HK-2 (cell line): ENCODE measurements around the gene HACE1.
"Not testable (repeated sequence)": the region's sequence is repeated elsewhere in the genome, so short reads cannot be mapped to it uniquely, and the experiment has no call there.

Experiments
- DNase-seq: peaks from one replicate; pipeline ENCODE4 v3.0.0-alpha.2; 2018; ENCODE audit not compliant: unreplicated experiment

The HACE1 gene

DNA sequence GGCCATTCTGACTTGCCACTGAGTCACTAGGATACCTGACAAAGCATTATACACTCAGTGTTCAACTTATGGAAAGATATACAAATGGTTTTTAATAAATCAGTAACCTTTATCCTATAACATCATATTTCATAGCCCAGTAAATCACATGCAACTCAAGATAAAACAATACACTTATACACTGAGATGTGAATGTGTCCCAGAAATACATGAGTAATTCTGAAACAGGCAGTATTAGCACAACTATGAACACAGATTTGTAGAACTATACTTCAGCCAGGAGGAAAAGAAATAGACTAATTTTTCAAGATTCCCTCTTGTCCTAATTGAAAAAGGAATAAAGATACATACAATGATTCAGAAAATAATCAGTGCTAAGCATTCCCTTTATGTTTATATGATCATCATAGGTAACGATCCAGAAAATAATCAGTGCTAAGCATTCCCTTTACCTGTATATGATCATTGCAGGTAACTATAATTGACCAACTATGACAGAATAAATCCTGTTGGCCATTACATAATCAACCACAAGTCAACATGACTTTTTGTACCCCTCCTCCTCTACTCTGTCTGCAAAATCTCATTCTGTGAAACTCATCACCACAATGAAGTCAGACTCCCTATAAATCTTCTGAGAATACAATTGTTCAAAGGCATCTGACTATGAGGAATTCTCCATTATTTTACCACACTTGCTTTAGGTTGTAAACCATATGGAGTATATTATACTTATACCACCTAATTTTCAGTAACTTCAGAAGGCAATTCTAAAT lies 30.3 kb downstream of the HACE1 start:
- DNase-seq: no peak

- DNase-seq: no peak
Measured at GRCh38 chr6:104828478-104828877, 31.2 kb downstream of the HACE1 start.

DNA sequence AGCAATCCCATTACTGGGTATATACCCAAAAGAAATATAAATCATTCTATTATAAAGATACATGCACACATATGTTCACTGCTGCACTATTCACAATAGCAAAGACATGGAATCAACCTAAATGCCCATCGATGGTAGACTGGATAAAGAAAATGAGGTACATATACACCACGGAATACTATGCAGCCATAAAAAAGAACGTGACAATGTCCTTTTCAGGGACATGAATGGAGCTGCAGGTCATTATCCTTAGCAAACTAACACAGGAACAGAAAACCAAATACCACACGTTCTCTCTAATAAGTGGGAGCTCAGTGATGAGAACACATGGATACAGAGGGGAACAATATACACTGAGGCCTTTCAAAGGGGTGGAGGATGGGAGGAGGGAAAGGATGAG lies 38.9 kb downstream of the HACE1 start:
- not testable (repeated sequence) for DNase-seq

DNA sequence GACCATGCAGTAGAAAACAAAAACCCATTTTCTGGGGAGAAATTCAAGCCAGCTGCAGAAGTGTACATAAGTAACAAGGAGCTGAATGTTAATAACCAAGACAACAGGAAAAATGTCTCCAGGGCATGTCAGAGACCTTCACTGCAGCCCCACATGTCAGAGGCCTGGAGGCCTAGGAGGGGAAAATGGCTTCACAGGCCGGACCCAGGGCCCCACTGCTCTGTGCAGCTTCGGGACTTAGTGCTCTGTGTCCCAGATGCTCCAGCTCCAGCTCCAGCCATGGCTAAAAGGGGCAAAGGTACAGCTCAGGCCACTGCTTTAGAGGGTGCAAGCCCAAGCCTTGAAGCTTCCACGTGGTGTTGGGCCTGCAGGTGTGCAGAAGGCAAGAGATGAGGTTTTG lies 43.6 kb downstream of the HACE1 start:
- DNase-seq: no peak

DNA sequence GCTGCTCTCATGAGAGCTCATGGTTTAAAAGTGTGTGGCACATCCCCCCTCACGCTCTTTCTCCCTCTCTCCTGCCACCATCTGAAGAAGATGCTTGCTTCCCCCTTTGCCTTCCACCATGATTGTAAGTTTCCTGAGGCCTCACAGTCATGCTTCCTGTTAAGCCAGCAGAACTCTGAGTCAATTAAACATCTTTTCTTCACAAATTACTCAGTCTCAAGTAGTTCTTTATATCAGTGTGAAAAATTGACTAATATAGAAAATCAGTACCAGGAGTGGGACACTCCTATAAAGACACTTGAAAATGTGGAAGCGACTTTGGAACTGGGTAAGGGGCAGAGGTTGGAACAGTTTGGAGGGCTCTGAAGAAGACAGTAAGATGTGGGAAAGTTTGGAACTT lies 45.0 kb downstream of the HACE1 start:
- DNase-seq: no peak

DNA sequence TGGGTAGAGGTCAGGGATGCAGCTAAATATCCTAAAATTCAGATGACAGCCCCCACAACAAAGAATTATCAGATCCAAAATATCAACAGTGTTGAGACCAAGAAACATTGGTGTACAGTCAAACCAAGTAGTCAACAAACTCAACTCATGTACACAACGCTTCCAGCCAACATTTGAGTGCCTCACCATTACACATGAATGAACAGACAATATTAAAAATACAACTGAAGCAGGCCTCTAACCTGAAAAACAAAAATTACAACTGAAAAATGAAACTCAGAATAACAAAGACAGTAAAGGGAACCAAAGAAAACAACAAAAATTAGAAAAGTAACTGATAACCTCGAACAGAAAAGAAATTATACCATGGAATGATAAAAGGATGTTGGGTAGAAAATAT lies 46.2 kb downstream of the HACE1 start:
- no peak for DNase-seq

DNA sequence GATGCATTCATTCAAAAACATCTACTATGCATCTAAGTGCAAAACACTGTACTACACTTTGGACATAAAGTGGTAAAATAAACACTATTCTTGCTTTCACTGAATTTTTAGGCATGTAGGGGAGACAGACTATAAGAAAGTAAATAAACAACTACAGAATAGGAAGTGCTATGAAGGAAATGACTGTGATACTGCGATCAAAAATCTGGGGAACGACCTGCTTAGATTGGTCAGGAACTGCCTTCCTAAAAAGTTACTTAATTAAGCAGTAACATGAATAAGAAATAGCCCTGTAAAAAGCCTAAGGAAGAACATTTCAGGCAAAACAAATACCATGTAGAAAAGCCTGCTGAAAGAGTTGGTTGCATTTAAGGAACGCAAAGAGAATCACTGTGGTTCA lies 50.6 kb downstream of the HACE1 start:
- no peak for DNase-seq

DNA sequence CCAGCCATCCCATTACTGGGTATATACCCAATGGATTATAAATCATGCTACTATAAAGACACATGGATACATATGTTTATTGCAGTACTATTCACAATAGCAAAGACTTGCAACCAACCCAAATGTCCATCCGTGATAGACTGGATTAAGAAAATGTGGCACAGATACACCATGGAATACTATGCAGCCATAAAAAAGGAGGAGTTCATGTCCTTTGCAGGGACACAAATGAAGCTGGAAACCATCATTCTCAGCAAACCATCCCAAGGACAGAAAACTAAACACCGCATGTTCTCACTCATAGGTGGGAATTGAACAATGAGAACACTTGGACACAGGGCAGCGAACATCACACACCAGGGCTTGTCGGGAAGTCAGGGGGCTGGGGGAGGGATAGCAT lies 54.4 kb downstream of the HACE1 start:
- DNase-seq: not testable (repeated sequence)

GRCh38 chr6:104799134-104799657 lies 60.5 kb downstream of the HACE1 start:
- DNase-seq: no peak

GRCh38 chr6:104796031-104796785 lies 63.5 kb downstream of the HACE1 start:
- DNase-seq: no peak

- no peak for DNase-seq
Measured at GRCh38 chr6:104795363-104795762, 64.4 kb downstream of the HACE1 start.

GRCh38 chr6:104789770-104790190 lies 69.9 kb downstream of the HACE1 start:
- no peak for DNase-seq

DNA sequence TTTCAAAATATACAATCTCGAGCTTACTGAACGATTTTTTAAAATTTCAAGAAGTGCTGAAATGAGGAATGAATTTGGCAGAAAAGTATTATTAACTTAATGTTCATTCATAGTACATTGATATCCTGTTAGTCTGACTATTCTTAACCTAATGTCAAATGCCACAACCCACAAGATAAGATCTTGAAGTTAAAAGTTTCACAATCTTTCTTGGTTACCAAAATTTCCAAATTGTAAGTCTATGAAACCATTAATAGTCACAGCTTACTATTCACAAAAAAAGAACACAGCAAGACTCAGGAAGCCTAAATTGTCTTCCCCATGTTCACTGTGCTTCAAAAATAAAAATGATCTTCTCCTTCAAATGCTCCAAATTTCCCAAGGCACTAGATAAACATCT lies 71.3 kb downstream of the HACE1 start:
- no peak for DNase-seq

DNA sequence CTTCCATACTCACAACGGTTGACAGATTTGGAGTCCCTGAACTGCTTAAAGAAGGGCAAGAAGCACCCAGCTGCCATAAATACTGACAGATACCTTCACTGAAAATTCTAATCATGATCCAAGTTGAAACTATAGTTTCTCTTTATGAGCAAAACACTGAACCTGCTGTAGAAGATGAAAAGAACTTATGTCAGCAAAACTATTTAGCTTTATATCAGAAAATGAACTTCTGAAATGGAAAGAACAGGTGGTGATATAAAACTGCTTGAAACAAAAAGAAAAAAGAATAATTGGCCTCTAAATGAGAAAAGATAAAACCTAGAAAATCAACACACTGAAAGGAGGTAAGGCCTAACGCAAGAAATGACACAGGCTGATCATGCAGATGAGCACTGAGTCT lies 72.4 kb downstream of the HACE1 start:
- DNase-seq: no peak

DNA sequence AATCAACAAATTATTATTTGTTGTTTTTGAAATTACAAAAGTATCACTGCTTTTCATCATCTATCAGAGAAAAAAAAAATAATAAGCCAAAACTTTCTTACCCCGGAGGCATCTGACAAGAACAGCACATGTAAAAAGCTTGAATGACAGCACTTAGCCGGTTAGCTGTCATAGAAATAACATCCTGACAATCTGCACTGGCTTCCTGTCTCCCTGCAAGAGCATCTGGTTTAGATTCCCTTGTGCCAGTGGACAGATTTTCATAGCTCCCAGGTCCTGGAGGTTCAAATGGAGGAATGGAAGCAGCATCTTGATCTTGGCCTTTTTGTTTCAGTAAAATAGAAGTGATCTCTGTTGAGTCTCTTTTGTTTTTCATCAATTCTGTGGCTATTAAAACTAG lies 74.8 kb downstream of the HACE1 start:
- DNase-seq: no peak

- no peak for DNase-seq
Measured at GRCh38 chr6:104771258-104771832, 88.4 kb downstream of the HACE1 start.

DNA sequence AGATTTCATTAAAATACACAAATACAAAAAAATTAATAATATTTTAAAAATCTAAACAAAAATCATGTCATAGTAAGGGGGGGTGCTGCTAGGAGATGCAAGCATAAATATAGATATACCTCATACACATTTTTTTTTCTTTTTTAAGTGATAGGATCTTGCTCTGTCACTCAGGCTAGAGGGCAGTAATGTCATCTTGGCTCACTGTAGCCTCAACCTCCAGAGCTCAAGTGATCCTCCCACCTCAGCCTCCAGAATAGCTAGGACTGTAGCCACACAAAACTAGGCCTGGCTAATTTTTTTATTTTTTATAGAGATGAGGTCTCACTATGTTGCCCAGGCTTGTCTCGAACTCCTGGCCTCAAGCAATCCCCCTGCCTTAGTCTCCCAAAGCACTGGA lies 90.8 kb downstream of the HACE1 start:
- no peak for DNase-seq

GRCh38 chr6:104766595-104766994 lies 93.1 kb downstream of the HACE1 start:
- DNase-seq: no peak

DNA sequence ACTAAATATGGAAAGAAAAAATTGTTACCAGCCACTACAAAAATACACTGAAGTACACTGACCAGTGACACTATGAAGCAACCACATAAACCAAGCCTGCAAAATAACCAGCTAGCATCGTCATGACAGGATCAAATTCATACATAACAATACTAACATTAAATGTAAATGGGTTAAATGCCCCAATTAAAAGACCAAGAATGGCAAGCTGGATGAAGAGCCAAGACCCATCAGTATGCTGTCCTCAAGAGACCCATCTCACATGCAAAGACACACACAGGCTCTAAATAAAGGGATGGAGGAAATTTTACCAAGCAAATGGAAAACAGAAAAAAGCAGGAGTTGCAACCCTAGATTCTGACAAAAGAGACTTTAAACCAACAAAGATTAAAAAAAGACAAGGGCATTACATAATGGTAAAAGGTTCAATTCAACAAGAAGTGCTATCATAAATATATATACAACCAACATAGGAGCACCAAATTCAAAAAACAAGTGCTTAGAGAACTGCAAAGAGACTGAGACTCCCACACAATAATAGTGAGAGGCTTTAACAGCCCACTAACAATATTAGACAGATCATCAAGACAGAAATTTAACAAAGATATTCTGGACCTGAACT lies 104.8 kb downstream of the HACE1 start:
- DNase-seq: no peak

- DNase-seq: no peak
Measured at GRCh38 chr6:104753251-104753650, 106.5 kb downstream of the HACE1 start.

GRCh38 chr6:104750449-104750848 lies 109.3 kb downstream of the HACE1 start:
- no peak for DNase-seq

- DNase-seq: not testable (repeated sequence)
Measured at GRCh38 chr6:104739124-104739523, 120.6 kb downstream of the HACE1 start.
